NB4 (cell line): ENCODE results near the gene DPH2.
A peak's percentile ranks its signal among the peaks of the same experiment; 100 is the strongest.

Source experiments
- MAX ChIP-seq: IDR thresholded peaks from 2 replicates; pipeline ENCODE4 v1.6.1; 2011; ENCODE audit warnings: low read depth, low read length
- MYC ChIP-seq: IDR thresholded peaks from 2 replicates; pipeline ENCODE4 v1.6.1; 2011; ENCODE audit warnings: low read depth, low read length
- POLR2A ChIP-seq: IDR thresholded peaks from 2 replicates; pipeline ENCODE4 v1.6.1; 2011; ENCODE audit warnings: mild to moderate bottlenecking; ENCODE audit not compliant: insufficient read length; ENCODE audit errors: extremely low read depth
- TF ChIP-seq, protein P1 (sequence below): IDR thresholded peaks from one replicate; pipeline ENCODE4 v1.5.1; 2012; ENCODE audit warnings: low read depth, low read length

DNA sequence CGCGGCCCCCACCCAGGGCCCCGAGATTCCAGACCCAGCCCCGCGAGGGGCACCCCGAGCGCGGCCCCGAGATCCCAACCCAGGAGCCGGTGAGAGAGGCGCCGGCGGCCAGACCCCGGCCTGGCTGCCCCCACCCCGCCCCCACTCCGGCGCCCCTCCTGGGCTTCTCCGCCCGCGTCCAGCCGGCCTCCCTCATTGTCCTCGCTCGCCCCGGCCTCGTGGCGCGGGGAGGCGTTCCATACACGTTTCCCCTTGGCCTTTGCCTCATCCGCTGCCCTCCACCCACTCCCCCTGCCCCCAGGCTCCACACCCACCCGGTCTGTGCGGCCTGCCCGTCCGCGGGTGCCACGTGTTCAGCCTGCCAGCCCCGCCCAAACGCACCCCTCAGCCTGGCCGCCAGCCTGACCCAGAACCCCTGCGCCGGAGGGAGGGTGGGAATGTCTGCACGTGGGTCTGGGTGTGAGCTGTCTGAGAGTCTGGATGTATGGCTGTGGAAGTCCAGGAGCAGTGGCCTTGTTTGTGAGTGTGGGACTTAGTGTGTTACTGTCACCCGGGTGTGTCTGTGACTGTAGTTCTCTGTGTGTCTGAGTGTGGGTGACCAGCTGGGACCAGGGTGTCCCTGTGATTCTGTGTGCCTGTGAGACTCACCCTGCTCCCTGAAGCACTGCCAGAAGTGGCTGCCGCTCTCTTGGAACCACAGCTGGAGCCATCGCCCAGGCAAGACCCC lies 9.9 kb downstream of the DPH2 start:
- TF ChIP-seq, protein P1, sequence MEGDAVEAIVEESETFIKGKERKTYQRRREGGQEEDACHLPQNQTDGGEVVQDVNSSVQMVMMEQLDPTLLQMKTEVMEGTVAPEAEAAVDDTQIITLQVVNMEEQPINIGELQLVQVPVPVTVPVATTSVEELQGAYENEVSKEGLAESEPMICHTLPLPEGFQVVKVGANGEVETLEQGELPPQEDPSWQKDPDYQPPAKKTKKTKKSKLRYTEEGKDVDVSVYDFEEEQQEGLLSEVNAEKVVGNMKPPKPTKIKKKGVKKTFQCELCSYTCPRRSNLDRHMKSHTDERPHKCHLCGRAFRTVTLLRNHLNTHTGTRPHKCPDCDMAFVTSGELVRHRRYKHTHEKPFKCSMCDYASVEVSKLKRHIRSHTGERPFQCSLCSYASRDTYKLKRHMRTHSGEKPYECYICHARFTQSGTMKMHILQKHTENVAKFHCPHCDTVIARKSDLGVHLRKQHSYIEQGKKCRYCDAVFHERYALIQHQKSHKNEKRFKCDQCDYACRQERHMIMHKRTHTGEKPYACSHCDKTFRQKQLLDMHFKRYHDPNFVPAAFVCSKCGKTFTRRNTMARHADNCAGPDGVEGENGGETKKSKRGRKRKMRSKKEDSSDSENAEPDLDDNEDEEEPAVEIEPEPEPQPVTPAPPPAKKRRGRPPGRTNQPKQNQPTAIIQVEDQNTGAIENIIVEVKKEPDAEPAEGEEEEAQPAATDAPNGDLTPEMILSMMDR = no peak
- TF ChIP-seq POLR2A = no peak
- TF ChIP-seq MAX = peak; percentile 94
- peak; percentile 80 for TF ChIP-seq MYC
